ENCODE results near the gene LAMA3. TPM values are rescaled to one million over a fixed set of nuclear protein-coding genes. Genes with fewer than 3 reads are reported as not detected.
"Not testable (repeated sequence)": the region's sequence is repeated elsewhere in the genome, so short reads cannot be mapped to it uniquely, and the experiment has no call there.

The LAMA3 gene
- total RNA-seq, 1 donor from 2014 or later = 3.5 TPM

- Histone ChIP-seq H3K4me3 (no peak overlapping the region), H3K9me3 (replicated peaks) (no peaks in the 10 kb centered on the region), H3K36me3 (no peaks in the 10 kb centered on the region), H3K27ac (replicated peaks) (no peak overlapping the region), H3K4me1 (peaks cover 3% of the 10 kb centered on the region), H3K27me3 (ENCODE audit: low read depth) (no peaks in the 10 kb centered on the region)
- no peak for TF ChIP-seq CTCF (IDR thresholded peaks at IDR 0.05; ENCODE audit: borderline replicate concordance)
- no peak for DNase-seq
- intact Hi-C loops (cut with micrococcal nuclease) = no loop called here
Observed at GRCh38 chr18:23727707-23728493, 38.6 kb downstream of the LAMA3 start.

- Histone ChIP-seq H3K9me3 (replicated peaks) (no peaks in the 10 kb centered on the region), H3K27ac (replicated peaks) (no peak overlapping the region), H3K4me3 (no peak overlapping the region), H3K27me3 (ENCODE audit: low read depth) (no peaks in the 10 kb centered on the region), H3K4me1 (no peaks in the 10 kb centered on the region), H3K36me3 (no peaks in the 10 kb centered on the region)
- intact Hi-C loops (cut with micrococcal nuclease) = no loop called here
- no peak for DNase-seq
- no peak for TF ChIP-seq CTCF (IDR thresholded peaks at IDR 0.05; ENCODE audit: borderline replicate concordance)
Observed at GRCh38 chr18:23730857-23731256, 41.6 kb downstream of the LAMA3 start.

- no peak for TF ChIP-seq CTCF (IDR thresholded peaks at IDR 0.05; ENCODE audit: borderline replicate concordance)
- no peak overlapping the region for H3K4me3 ChIP-seq
Observed at GRCh38 chr18:23731861-23732260, 42.6 kb downstream of the LAMA3 start.

GRCh38 chr18:23732439-23732838, 43.2 kb downstream of the LAMA3 start:
- no peaks in the 10 kb centered on the region for H3K9me3 ChIP-seq (replicated peaks)
- H3K36me3 ChIP-seq = no peaks in the 10 kb centered on the region
- no peaks in the 10 kb centered on the region for H3K4me1 ChIP-seq
- intact Hi-C loops (cut with micrococcal nuclease) = no loop called here
- no peak overlapping the region for H3K27ac ChIP-seq (replicated peaks)
- no peak for DNase-seq
- no peak for TF ChIP-seq CTCF (IDR thresholded peaks at IDR 0.05; ENCODE audit: borderline replicate concordance)
- H3K27me3 ChIP-seq (ENCODE audit: low read depth) = no peaks in the 10 kb centered on the region
- no peak overlapping the region for H3K4me3 ChIP-seq

More at GRCh38 chr18:23731861-23732260, 42.6 kb downstream of the LAMA3 start:
- no peaks in the 10 kb centered on the region for H3K27me3 ChIP-seq (ENCODE audit: low read depth)
- H3K9me3 ChIP-seq (replicated peaks) = no peaks in the 10 kb centered on the region
- no peak overlapping the region for H3K27ac ChIP-seq (replicated peaks)
- H3K4me1 ChIP-seq = no peaks in the 10 kb centered on the region
- H3K36me3 ChIP-seq = no peaks in the 10 kb centered on the region
- intact Hi-C loops (cut with micrococcal nuclease) = no loop called here
- no peak for DNase-seq

- H3K36me3 ChIP-seq; H3K4me1 ChIP-seq; H3K27me3 ChIP-seq (ENCODE audit: low read depth); H3K9me3 ChIP-seq (replicated peaks); H3K4me3 ChIP-seq; DNase-seq; H3K27ac ChIP-seq (replicated peaks); intact Hi-C loops (cut with micrococcal nuclease): not testable (repeated sequence)
Observed at GRCh38 chr18:23733265-23733664, 44.0 kb downstream of the LAMA3 start.

- Histone ChIP-seq H3K4me1 (no peaks in the 10 kb centered on the region), H3K4me3 (no peak overlapping the region), H3K27ac (replicated peaks) (no peak overlapping the region), H3K36me3 (no peaks in the 10 kb centered on the region), H3K9me3 (replicated peaks) (no peaks in the 10 kb centered on the region), H3K27me3 (ENCODE audit: low read depth) (no peaks in the 10 kb centered on the region)
- intact Hi-C loops (cut with micrococcal nuclease) = no loop called here
- no peak for DNase-seq
- no peak for TF ChIP-seq CTCF (IDR thresholded peaks at IDR 0.05; ENCODE audit: borderline replicate concordance)
Observed at GRCh38 chr18:23733895-23734294, 44.6 kb downstream of the LAMA3 start.
